Measurements from ENCODE around the gene KLHL14.

The KLHL14 gene

GRCh38 chr18:32777049-32777448, 4.2 kb upstream of the KLHL14 start:
- Histone ChIP-seq H3K27ac (no peak overlapping the region), H3K4me3 (no peak overlapping the region)
- no peak for TF ChIP-seq CTCF (IDR thresholded peaks at IDR 0.05)
- no peak for DNase-seq (ENCODE audit: low spot score)

GRCh38 chr18:32776561-32776960, 3.7 kb upstream of the KLHL14 start:
- no peak for TF ChIP-seq CTCF (IDR thresholded peaks at IDR 0.05)
- no peak overlapping the region for H3K4me3 ChIP-seq
- H3K27ac ChIP-seq: no peak overlapping the region
- DNase-seq (ENCODE audit: low spot score): no peak

DNA sequence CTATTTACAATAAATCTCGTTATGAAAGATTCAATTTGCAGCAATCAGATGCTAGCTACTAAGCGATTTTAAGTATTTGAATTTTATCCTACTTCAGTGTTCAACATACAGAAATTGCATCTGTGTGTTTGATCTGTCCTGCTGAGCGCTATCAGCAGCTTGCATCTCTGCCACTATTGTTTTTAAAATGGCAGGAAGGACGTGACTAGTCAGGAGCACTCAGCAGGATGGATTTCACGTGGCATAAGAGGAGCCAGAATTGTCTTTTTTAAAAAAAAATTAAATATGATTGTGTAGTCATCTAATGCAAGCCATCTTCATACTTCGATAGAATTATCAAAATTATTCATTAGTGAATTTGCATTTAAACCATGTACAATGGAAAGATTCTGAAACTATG, 2.8 kb upstream of the KLHL14 start:
- TF ChIP-seq CTCF (IDR thresholded peaks at IDR 0.05): no peak
- DNase-seq (ENCODE audit: low spot score): no peak
- no peak overlapping the region for H3K4me3 ChIP-seq
- no peak overlapping the region for H3K27ac ChIP-seq

GRCh38 chr18:32773382-32773712, 524 bp upstream of the KLHL14 start:
- no peak for TF ChIP-seq CTCF (IDR thresholded peaks at IDR 0.05)
- DNase-seq (ENCODE audit: low spot score): no peak
- Histone ChIP-seq H3K4me3 (no peak overlapping the region), H3K27ac (no peak overlapping the region)

GRCh38 chr18:32771871-32772580, 797 bp downstream of the KLHL14 start:
- TF ChIP-seq CTCF (IDR thresholded peaks at IDR 0.05): no peak
- no peak overlapping the region for H3K27ac ChIP-seq
- peak overlapping the region; percentile 67 for H3K4me3 ChIP-seq
- DNase-seq (ENCODE audit: low spot score): no peak

DNA sequence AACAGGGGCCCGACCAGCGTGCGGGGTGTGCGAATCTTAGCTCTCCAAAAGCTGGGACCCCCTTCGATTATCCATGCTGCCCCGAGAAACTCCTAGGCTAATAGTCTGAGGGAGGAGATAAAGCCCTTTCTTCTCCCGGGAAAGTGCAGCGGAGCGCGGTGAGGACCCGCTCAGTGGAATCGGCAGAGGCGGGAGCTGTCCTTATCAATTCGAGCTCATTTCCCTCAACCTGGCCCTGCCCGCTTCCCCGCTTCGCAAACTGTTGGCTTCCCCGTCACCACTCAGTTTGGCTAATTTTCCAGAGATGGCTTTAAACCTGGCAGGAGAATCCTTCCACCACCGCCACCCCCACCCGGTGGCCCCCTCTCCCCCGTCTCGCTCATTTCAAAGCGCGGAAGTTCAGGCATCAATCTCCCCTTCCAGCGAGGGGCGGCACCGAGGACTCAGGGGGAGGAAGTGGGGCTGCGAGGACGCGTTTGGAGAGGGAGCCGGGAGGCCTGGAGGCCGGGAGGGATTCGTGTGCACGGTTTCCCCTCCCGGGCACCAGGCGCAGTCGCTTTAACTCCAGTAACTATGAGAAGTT, 1.6 kb downstream of the KLHL14 start:
- DNase-seq (ENCODE audit: low spot score): no peak
- TF ChIP-seq CTCF (IDR thresholded peaks at IDR 0.05): no peak
- Histone ChIP-seq H3K27ac (no peak overlapping the region), H3K4me3 (peak overlapping the region; percentile 67)

GRCh38 chr18:32770666-32771168, 2.1 kb downstream of the KLHL14 start:
- Histone ChIP-seq H3K27ac (no peak overlapping the region), H3K4me3 (peak overlapping the region; percentile 67)
- TF ChIP-seq CTCF (IDR thresholded peaks at IDR 0.05): no peak
- no peak for DNase-seq (ENCODE audit: low spot score)

All from coronary artery (tissue), 2 donors.